GM19463 (cell line): Measurements from ENCODE around the gene C5orf22.
"Not testable (repeated sequence)": the region's sequence is repeated elsewhere in the genome, so short reads cannot be mapped to it uniquely, and the experiment has no call there.

ENCODE experiments used
- ATAC-seq: cut with Tn5 transposase; IDR thresholded peaks from one replicate; pipeline ENCODE4 v1.9.1; 2021; ENCODE audit warnings: mild to moderate bottlenecking, moderate library complexity; ENCODE audit not compliant: unreplicated experiment

C5orf22 gene

DNA sequence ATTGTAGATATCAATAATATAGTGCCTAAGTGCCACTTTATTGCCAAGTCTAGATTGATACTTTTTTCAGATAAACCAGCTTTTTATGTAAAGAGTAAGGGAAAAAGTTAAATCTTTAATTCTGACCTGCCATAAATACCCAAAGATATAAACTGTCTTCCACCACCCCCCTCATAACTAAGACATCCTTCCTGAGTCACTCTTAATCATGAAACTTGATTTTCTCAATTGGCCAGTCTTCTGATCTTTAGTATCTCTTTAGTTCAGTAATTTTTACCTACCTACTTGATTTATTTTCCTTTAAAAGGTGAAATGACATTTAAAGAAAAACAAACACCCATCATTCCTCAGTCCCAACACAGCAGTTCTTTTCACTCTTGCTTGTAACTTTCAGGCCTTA, 21.8 kb downstream of the C5orf22 start:
- no peak for ATAC-seq

DNA sequence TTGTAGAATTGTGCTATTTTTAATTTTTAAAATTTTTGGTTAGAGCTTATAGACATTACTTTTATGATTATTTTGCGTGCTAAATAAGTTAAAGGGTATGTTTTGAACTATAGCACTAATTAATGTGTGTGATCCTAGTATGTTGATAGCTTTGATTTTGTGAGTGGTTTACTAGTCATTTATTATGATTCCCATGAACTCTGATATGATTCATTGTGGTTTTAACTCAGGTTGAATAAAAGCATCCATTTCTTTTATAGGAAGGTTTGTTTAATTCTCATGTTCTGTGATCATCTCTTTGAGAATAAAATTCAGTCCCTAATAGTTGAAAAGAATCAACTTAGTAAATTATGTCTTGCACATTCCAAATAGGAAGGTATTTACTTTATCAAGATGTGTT, 22.5 kb downstream of the C5orf22 start:
- ATAC-seq: no peak

DNA sequence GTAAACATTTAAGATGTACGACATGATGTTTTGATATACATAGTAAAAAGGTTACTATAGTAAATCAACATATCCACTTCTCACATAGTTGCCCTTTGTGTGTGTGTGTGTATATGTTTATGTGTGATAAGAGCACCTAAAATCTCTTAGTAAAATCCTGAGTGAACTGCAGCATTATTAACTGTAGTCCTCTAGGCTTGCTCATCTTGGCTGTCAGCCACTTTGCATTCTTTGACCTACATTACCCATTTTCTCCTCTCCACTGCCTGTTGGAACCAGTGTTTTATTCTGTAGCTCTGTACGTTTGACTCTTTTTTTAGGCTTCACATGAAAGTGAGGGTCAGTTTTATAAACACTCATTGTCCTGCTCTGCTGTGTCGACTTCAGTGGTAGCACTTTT, 24.4 kb downstream of the C5orf22 start:
- no peak for ATAC-seq

DNA sequence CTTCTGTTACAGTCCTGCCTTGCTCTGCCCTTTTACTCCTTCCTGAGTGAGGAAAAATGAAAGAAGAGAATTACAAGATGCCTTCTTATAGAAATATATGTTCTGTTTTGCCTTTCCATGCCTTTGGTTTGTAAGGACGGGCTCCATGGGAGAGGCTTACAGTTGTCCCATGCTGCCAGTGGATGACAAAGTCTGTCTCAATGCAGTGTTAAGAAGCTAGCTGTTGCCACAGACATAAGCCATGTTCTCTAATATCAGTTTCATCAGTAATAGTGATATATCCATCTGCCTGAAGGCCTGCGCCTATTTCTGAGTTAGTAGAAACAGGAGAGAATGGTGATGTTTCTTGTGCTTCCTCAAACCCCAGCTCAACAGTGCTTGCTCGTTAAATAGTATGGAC, 27.8 kb downstream of the C5orf22 start:
- ATAC-seq: no peak

DNA sequence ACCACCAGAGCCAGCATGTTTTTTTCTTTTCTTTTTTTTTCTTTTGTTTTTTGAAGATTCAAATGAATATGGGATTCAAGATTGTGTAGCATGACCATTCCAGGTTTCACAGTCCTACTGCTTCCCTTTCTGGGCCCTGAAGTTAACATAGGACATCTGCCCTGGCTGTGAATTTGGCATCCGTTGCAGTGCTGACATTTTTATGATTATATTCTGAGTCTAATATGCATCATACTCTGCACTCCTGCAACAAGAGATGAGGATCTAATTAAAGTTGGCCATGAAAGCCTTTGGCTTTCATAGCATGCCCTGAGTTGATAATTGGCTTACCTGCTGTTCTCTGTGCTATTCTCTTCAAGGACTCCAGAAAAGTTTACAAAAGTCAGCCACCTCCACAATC, 29.8 kb downstream of the C5orf22 start:
- no peak for ATAC-seq

DNA sequence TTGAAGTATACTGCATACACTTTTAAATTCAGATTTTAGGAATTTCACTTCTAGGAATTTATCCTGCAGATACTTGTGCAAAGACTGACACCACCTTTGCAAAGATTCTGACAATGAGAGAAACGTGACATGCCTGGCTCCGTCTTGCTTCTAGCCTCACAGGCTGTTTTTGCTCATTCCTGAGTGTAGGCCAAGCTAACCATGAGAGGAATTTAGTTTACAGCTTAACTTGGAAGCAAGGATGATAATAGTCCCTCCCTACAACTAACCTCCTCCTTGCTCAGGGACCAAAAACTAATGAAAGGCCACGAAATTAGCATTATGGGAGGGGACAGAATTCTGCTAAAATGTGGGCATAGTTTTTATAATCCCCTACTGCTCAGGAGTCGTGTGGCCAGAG, 31.1 kb downstream of the C5orf22 start:
- ATAC-seq: no peak

DNA sequence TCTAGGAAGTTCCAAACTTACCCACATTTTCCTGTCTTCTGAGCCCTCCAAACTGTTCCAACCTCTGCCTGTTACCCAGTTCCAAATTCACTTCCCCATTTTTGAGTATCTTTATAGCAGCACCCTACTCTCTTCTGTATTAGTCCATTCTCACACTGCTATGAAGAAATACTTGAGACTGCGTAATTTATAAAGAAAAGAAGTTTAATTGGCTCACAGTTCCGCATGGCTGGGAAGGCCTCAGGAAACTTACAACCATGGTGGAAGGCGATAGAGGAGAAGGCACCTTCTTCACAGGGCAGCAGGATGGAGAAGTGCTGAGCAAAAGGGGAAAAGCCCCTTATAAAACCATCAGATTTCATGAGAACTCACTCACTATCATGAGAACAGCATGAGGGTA, 34.3 kb downstream of the C5orf22 start:
- ATAC-seq: not testable (repeated sequence)

DNA sequence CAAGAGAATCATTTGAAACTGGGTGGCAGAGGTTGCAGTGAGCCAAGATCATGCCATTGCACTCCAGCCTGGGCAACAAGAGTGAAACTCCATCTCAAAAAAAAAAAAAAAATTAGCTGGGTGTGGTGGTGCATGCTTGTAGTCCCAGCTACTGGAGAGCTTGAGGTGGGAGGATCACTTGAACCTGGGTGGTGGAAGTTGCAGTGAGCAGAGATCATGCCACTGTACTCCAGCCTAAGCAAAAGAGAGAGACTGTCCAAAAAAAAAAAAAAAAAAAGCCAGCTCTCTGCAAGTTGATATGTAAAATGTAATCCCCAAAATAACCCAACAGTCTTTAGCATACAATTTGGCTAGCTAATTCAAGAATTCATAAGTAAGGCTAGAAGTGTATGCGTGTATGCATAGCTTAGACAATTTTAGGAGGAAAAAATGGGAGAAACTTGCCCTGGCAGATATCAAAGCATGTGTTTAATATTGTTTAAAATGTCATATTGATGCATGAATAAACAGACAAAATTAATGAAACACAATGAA, 36.3 kb downstream of the C5orf22 start:
- no peak for ATAC-seq

DNA sequence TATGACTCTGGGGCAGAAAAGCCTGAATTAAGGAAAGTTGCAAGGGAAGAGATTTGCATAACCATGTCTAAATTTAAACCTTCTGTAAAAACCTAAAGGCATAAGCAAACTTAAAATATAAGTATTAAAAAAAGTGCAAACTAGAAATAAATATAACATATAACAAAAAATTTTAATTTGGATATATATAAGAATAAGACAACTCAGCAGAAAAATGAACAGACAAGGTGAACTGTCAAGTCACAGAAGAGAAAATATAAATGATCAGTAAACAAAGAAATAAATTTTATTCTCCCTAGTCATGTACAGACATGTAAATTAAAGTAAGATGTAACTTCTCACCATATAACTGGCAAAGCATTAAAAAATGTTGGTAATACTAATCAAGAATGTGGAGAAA, 37.0 kb downstream of the C5orf22 start:
- ATAC-seq: no peak

DNA sequence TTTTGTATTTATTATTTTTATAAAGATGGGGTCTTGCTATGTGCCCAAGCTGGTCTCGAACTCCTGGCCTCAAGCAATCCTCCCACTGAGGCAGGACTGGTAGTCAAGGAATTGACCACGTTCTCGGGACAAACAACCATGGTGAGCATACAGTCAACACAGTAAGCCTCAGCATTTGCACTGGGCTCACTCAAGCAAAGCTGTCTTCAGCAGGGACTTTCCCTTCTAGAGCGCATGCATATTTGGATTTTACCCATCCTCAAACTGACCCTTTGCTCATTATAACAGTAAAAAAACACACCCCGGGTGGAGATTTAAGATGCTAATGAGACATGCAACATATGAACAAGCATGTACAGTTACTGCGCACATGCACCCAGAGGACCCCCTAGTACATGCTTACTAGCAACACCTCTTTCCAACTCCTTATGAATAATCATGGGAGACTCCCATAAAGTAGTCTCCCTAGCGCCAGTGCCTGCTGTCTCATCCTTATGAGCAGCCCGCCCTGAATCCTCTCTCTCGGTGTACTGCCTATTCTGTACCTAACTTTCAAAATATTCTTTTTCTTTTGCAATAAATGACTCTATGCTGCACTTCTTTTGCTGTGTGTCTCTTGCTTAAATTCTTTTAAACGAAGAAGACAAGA, 41.5 kb downstream of the C5orf22 start:
- peak; percentile 94 for ATAC-seq

DNA sequence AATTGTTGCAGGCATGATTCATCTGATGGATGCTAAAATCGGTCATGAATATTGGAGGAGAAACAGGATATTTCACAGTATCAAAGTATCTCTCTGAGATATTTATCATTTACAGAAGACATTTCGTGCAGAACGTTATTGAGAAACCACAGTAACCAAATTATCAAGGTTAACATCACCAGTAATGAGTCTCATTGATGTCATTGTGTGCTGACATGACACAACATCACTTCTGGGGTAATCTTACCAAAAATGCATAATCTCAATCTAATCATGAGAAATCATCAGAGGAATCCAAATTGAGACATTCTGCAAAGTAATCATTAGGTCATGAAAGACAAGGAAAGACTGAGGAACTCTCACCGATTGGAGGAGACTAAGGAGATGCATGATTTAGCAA, 42.7 kb downstream of the C5orf22 start:
- no peak for ATAC-seq

DNA sequence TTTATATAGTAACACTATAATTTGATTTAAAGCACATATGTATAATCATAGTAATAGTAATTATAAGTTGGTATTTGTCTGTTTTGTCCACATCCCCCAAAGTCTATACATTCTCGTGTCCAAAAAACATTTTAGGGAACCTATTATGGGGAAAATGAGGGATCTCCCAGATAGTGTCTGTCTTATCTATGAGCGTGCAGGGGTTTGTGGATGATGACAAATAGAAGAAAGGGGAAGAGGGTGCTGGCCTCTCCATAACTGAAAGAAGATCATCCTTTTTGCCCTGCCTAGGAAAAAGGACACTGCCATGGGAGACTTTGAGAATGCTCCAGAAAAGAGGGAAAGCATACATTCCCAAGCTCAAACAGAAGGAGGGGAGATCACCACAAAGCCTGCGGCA, 45.3 kb downstream of the C5orf22 start:
- no peak for ATAC-seq

DNA sequence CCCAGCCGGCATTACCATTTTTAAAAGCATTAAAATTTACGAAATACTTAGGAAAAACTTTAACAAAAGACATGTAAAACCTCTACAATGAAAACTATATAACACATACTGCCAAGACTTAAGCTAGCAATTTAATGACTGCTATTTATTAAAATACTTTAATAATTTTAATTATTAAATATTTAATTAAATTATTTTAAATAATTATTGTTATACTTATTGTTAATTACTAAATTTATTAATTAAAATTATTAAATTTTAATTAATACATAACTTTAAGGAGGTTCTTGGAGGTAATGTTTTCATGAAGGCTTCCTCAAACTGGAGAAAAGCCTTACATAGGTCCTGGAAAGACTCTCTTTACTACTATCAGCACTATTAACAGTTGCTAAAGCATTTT, 47.5 kb downstream of the C5orf22 start:
- no peak for ATAC-seq

DNA sequence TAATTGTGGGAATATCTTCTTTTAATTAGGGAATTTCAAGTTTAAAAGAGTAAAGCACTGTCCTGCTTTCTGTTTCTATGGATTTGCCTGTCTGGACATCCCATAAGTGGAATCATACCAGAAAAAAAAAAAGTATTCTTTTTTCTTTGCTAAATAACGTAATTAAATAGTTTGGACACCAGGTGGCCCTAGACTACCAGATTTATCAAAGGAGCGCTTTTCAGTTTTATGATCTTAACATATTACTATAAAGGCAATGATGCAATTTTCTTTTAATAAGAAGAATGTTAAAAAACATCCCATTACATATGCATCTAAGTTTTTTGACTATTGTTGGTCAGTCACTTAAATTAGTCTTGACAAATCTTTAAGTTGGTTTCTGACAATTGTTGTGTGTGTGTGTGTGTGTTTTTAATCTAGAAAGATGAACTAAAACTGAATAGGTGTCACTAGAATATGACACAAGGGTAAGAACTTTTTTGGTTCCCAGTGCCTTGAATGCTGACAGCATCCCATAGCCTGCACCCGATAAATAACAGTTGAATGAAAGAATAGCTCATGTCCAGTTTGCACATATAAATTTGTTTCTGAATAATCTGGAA, 49.5 kb downstream of the C5orf22 start:
- ATAC-seq: no peak

DNA sequence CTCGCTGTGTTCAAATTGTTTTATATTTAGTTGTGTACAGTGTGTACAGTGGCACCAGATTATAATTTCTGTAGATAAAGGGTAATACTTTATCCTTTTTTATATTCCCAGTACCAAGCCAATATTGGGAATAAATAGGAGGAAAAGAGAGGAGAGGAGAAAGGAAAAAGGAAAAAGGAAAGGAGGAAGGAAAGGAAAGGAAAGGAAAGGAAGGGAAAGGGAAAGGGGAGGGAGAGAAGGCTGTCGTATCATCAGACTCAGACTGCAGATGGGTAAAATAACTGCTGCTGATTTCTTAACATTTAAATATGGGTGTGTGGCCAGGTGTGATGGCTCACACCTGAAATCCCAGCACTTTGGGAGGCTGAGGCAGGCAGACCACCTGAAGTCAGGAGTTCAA, 51.0 kb downstream of the C5orf22 start:
- ATAC-seq: no peak

DNA sequence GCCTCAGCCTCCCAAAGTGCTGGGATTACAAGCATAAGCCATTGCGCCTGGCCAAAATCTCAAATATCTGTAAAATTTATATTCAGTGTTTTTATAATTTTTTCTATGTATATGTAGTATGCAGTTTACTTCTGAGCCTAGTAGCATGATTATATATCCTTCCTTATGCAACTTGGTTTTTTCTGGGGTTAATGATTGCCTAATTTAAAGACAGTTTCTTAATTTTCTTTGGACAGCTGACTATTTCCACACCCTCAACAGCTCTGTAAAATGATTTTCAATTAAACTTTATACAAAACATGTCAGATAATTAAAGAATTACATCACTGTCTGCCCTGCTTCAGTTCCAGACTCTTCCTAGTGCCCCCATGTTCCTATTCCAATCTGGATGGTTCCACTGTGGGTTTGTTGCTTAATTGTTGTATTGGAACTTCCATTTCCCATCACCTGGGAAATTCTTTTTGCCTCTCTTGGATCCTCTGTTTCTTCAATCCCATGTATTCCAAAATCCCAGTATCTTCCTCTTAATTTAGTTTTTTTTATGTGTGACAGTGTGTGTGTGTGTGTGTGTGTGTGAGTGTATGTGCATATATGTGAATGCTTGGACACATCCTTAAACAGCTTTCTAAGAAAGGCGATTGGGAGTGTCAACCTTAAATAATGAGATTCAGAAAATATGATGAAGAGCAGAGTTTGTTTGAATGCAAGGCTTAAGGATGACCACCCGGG, 53.2 kb downstream of the C5orf22 start:
- ATAC-seq: no peak

DNA sequence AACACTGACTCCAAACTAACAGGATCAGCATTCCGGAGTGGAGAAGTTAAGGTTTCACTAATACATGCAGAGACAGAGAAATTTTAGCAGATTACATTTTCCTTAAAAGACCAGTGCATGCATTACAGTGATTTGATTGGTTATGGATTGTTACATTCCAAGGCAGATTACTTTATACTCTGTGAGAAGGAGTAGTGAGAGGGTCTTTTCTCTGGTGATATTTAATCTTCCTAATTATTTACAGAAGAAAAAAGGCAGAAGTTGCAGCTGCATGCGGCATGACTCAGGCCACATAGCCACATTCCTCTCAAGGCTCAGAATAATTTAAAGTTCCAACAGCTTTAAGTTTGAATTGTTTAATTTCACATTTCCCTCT, 53.8 kb downstream of the C5orf22 start:
- ATAC-seq: no peak

DNA sequence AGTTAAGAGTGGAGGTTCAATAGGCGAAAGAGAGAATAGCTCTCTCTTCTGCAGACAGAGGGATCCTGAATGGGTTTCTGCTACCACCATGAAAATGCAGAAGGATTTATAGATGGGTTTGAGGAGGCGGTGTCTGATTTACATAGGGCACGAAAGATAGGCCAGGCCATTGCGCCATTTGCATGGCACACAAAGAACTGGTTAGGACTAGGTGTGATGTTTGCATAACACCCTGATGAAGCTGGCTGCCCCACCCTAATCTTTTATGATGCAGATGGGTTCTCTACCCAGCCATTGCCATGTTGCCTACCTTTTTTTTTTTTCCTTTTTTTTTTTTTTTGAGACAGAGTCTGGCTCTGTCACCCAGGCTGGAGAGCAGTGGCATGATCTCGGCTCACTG, 55.4 kb downstream of the C5orf22 start:
- ATAC-seq: no peak

DNA sequence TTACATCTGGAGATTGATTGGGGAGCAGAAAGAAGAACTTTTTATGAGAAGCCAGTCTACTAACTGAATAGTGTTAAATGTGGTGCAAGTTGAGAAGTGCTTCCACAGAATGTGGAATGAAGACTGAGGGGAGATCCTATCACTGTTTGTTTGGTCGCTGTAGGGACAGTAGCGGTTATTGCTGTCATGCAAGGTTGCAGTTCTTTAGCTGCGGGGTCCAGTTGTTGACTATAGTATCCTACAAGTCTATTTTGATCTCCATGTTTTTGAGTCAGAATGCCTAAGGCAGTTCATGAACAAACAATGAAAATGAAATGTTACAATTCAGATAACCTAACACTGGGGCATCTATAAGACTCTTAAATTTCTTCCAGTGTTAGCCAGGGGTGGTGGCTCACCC, 61.6 kb downstream of the C5orf22 start:
- ATAC-seq: no peak

DNA sequence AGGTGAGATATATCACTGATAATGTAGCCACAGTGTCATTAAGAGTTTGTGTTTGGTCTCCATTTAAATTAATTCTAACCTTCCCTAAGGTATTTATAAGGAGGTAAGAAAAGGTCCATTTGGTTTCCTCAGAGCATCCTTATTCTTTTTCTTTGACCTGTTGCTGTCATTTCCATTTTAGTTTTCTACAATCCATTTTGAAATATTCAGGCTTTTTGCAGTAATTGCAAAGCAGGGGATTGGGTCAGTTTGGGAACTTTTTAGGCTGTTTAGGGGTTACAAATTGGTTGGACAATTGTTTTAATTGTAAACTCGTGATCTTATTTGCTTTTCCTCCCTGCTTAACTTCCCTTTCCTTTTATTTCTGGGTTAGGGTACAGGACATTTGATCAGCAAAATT, 64.3 kb downstream of the C5orf22 start:
- ATAC-seq: no peak

DNA sequence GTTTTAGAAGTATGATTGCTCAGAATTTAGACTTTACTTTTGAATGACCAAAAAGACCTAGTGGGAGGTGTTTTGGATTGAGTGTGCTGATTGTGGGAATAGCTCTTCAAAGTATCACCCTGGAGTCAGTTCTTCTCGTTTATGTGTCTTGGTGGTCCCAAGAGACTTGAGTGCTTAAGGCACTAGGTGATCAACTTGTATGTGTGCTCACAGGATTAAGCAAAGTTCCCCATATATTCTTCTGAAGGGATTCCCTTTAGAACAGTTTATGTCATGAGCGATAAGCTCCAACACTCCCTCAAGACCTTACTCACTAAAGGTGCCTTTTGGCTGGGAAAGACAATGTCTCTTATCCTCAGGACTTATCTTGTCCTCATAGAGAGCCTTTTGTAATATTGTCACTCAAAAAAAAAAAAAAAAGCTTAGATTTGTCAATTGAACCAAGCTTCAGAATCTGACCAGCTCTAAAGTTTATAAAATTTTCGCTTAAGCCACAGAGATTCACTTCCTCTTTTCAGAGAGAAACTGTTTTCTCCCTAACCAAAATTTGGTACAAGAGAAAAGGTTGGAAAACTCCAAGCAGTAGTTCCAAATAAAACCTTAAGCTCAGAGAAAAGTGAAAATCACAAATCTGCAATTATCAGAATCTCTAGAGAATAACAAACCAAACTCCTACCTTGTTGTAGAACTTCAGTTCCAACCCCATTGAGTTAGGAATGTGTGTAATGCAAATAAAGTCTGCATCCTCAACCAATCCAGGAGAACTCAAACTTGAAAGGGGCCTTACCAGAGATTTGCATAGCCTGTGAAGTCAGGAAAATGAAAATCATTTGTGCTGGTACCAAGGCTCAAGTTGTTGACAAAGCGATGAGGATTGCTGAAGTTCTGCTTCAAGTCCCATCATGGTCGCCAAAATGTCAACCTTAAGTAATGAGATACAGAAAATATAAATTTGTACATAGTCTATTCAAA, 66.8 kb downstream of the C5orf22 start:
- ATAC-seq: no peak
